NCI-H446 treated with DMSO at 0.1 percent for 48 hours (cell line): ENCODE results near the gene NOS1AP.
"Not testable (repeated sequence)": the region's sequence is repeated elsewhere in the genome, so short reads cannot be mapped to it uniquely, and the experiment has no call there.

ENCODE experiments used
- DNase-seq: peaks from one replicate; lab custom pipeline; 2025; lab: John Stamatoyannopoulos, UW

The NOS1AP gene

GRCh38 chr1:162416215-162416614, 346.7 kb downstream of the NOS1AP start:
- DNase-seq, result no peak

GRCh38 chr1:162416909-162417308, 347.4 kb downstream of the NOS1AP start:
- DNase-seq, result no peak

DNA sequence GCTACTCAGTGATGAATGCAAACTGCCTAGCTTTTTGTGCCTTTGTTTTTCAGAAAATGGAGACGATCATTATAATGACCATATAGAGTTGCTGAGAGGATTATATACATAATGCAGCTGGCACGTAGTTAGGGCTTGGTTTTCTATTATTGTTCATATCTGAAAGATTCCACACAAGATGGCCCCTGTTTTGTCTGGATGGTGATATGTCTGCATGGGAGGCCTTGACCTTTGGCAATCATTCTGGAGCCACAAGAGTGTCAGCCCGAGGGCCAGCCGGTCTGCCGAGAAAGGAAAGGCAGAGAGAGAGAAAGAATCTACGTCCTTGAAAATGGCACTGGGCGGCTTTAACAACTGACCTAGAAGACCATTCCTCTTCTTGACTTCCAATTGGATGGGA, 348.2 kb downstream of the NOS1AP start:
- DNase-seq, result no peak

DNA sequence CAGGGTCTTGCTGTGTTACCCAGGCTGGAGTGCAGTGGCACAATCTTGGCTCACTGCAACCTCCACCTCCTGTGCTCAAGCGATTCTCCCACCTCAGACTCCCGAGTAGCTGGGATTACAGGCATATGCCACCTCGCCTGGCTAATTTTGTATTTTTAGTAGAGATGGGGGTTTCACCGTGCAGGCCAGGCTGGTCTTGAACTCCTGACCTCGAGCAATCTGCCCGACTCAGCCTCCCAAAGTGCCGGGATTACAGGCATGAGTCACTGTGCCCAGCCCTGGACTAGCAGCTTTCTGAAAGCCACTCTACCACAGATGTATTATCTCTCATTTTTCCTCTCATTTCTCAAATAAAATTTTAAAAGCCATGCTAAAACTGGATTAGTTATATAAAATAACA, 349.1 kb downstream of the NOS1AP start:
- not testable (repeated sequence) for DNase-seq

GRCh38 chr1:162419450-162419931, 350.0 kb downstream of the NOS1AP start:
- DNase-seq, result not testable (repeated sequence)
